Uterus (tissue), 4 donors: ENCODE measurements around the gene GUCD1. TPM values are rescaled to one million over a fixed set of nuclear protein-coding genes. Genes with fewer than 3 reads are reported as not detected.
"Not testable (repeated sequence)": the region's sequence is repeated elsewhere in the genome, so short reads cannot be mapped to it uniquely, and the experiment has no call there.

Experiments used
- DNase-seq, 2 donors: peaks; one replicate each; pipeline ENCODE4 v3.0.0-alpha.2; 2019 to 2020
- H3K27ac ChIP-seq, 2 donors: fragments of 200-600 bp; sonication (generic); 1 replicate in 1 of 2; 2 replicates in 1 of 2; pipeline ENCODE4 v1.5.1; 2016 to 2018
- H3K27me3 ChIP-seq, 2 donors: fragments of 200-600 bp; sonication (generic); one replicate each; pipeline ENCODE4 v1.5.1; 2018 to 2019; ENCODE audit warnings: control low read depth in 1 of 2
- H3K36me3 ChIP-seq, 2 donors: fragments of 200-600 bp; sonication (generic); one replicate each; pipeline ENCODE4 v1.5.1; 2019; ENCODE audit warnings: control low read depth in 1 of 2
- H3K4me1 ChIP-seq, 2 donors: fragments of 200-600 bp; sonication (generic); one replicate each; pipeline ENCODE4 v1.5.1; 2018 to 2019; ENCODE audit warnings: control low read depth in 1 of 2
- H3K4me3 ChIP-seq, 2 donors: fragments of 200-600 bp; sonication (generic); 1 replicate in 1 of 2; 2 replicates in 1 of 2; pipeline ENCODE4 v1.5.1; 2018 to 2019; ENCODE audit warnings: mild to moderate bottlenecking in 1 of 2
- H3K9me3 ChIP-seq, 2 donors: fragments of 200-600 bp; sonication (generic); one replicate each; pipeline ENCODE4 v1.5.1; 2019; ENCODE audit warnings: control low read depth in 1 of 2
- POLR2A ChIP-seq, 2 donors: fragments of 450-650 bp; IDR thresholded peaks; one replicate each; pipeline ENCODE4 v1.6.1; 2016; ENCODE audit warnings: antibody characterized with exemption in 2 of 2, mild to moderate bottlenecking in 1 of 2, moderate library complexity in 1 of 2
- intact Hi-C: fragments of 100-400 bp; cut with DNase I; formaldehyde crosslinking; loops from one replicate; pipeline ENCODE4 v1.15.1; 2023; ENCODE audit warnings: low total_unique reads
- total RNA-seq, 4 donors: library from RNA; depleted of rRNA in 3 of 4; stranded (reverse); fragments of >200 nt in 3 of 4; gene quantifications; one replicate each; pipeline versions ENCODE4 v1.1.0 to v1.2.4, GENCODE V29; 2014 to 2023
- TF ChIP-seq, protein P1 (sequence below), 4 experiments: fragments of 200-600 bp in 2 of 4; fragments of 450-650 bp in 2 of 4; sonication (generic) in 2 of 4; IDR thresholded peaks; one replicate each; pipeline ENCODE4 v1.5.1; 2016 to 2019; ENCODE audit warnings: antibody characterized with exemption in 4 of 4, mild to moderate bottlenecking in 2 of 4, moderate library complexity in 1 of 4
- donor health status: DM: yes; HTN: yes; CAD: no.

GUCD1 gene
- total RNA-seq, 4 donors from 2014 or later = 26.4 to 68.2 (median 44.9) TPM

DNA sequence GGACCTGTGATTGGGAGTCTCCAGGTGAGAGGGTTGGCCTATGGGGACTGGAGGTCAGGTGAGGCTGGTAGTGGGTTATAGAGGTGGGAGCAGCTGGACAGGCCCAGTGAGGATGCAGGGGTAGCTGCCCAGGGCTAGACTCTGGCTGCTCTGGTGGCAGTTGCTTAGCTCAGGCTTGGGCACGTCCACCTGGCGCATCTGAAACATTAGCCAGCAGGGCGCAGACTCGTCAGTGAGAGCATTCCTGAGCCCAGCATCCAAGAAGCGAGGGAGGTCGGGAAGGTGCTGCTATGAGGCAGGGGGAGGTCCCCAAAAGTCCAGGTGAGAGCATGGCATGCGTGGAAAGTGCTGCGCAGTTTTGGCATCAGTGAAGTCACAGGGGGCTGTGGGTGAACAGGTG is 44.6 kb upstream of the GUCD1 start:
- Histone ChIP-seq H3K27ac (no peak overlapping the region), H3K4me3 (no peak overlapping the region), H3K9me3 (no peaks in the 10 kb centered on the region), H3K4me1 (no peaks in the 10 kb centered on the region), H3K27me3 (no peaks in the 10 kb centered on the region), H3K36me3 (no peaks in the 10 kb centered on the region)
- intact Hi-C loops = no loop called here
- no peak for DNase-seq
- no peak for TF ChIP-seq POLR2A (IDR thresholded peaks at IDR 0.05)
- TF ChIP-seq, protein P1, sequence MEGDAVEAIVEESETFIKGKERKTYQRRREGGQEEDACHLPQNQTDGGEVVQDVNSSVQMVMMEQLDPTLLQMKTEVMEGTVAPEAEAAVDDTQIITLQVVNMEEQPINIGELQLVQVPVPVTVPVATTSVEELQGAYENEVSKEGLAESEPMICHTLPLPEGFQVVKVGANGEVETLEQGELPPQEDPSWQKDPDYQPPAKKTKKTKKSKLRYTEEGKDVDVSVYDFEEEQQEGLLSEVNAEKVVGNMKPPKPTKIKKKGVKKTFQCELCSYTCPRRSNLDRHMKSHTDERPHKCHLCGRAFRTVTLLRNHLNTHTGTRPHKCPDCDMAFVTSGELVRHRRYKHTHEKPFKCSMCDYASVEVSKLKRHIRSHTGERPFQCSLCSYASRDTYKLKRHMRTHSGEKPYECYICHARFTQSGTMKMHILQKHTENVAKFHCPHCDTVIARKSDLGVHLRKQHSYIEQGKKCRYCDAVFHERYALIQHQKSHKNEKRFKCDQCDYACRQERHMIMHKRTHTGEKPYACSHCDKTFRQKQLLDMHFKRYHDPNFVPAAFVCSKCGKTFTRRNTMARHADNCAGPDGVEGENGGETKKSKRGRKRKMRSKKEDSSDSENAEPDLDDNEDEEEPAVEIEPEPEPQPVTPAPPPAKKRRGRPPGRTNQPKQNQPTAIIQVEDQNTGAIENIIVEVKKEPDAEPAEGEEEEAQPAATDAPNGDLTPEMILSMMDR (IDR thresholded peaks at IDR 0.05) = no peak

DNA sequence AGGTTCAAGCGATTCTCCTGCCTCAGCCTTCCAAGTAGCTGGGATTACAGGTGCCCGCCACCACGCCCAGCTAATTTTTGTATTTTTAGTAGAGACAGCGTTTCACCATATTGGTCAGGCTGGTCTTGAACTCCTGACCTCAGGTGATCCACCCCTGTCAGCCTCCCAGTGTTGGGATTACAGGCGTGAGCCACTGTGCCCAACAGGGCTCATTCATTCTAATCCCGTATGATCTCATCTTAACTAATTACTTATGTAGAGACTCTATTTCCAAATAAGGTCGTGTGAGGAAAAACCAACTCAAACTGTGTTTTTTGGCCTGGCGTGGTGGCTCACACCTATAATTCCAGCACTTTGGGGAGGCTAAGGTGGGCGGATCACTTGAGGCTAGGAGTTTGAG is 42.1 kb upstream of the GUCD1 start:
- intact Hi-C loops, DNase-seq, H3K36me3 ChIP-seq, H3K27ac ChIP-seq, H3K4me1 ChIP-seq, H3K4me3 ChIP-seq, H3K9me3 ChIP-seq, H3K27me3 ChIP-seq: not testable (repeated sequence)

DNA sequence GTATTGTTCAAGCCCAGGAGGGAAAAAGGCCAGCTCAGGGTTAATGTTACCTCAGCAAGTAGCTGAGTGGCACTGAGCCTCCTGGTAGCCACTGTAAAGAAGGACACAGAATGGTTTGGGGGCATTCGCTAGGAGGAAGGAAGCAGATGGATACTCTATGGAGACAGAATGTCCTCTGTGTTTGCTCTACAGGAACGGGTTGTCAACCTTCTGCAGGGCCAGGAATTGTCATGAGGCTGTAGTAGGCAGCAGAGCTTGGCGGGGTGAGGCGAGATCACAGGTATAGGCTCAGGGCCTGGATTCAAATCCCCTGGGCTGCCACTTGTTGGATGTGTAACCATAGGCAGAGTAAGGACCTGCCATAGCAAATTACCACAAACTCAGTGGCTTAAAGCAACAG is 40.9 kb upstream of the GUCD1 start:
- no peaks in the 10 kb centered on the region for H3K4me1 ChIP-seq
- no peaks in the 10 kb centered on the region for H3K36me3 ChIP-seq
- H3K4me3 ChIP-seq = no peak overlapping the region
- TF ChIP-seq, protein P1 (IDR thresholded peaks at IDR 0.05) = no peak
- no peak for TF ChIP-seq POLR2A (IDR thresholded peaks at IDR 0.05)
- no peak for DNase-seq
- H3K9me3 ChIP-seq = no peaks in the 10 kb centered on the region
- H3K27ac ChIP-seq = no peak overlapping the region
- intact Hi-C loops = no loop called here
- H3K27me3 ChIP-seq = no peaks in the 10 kb centered on the region

DNA sequence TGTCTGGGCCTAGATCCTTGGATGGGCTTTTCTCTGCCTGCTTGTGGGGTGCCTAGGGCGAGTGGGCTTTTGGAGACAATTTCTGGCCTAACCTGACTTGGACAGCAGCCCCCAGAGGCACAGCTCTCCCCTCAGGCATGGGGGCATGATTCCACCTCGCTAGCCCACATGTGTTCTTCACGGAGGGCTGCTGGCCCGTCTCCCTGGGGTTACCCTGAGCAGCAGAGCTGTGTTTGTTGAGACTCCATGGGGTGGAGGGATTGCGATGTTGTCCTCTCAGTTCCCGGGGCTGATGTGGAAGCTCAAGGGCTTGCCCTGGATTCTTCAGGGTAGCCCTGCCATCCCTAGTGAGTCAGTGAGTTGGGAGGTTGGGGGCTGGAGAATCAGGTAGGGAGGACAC is 40.3 kb upstream of the GUCD1 start:
- no peaks in the 10 kb centered on the region for H3K9me3 ChIP-seq
- no peak for TF ChIP-seq POLR2A (IDR thresholded peaks at IDR 0.05)
- TF ChIP-seq, protein P1 (IDR thresholded peaks at IDR 0.05) = no peak
- H3K4me3 ChIP-seq = no peak overlapping the region
- no peak overlapping the region for H3K27ac ChIP-seq
- intact Hi-C loops = no loop called here
- H3K36me3 ChIP-seq = no peaks in the 10 kb centered on the region
- H3K27me3 ChIP-seq = no peaks in the 10 kb centered on the region
- no peaks in the 10 kb centered on the region for H3K4me1 ChIP-seq
- no peak for DNase-seq

DNA sequence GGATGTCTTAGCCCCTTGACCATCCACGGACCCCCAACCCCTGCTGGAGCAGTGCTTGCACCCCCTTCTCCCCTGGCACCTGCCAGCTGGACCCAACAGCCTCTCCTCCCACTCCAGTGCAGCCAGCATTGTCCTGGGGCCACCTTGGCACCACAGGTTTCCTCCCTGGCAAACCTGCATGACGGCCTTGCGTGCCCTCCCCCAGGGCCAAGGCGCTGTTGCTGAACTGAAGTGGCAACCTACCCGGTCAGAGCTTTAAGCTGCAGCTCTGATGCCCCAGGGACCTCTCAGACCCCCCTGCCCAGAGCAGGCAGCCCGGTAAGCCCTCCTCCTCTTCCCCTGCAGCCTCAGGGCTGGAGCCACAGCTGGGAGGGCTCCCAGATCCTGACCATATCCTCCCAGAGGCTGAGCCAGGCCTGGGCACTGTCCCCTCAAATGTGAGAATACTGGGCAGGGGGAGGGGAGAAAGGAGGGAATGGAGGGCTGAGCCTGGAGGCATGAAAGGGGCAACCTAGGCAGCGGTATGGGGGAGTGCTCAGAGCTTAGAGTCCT is 39.7 kb upstream of the GUCD1 start:
- Histone ChIP-seq H3K27ac (no peak overlapping the region), H3K27me3 (no peaks in the 10 kb centered on the region), H3K4me1 (no peaks in the 10 kb centered on the region), H3K9me3 (no peaks in the 10 kb centered on the region), H3K4me3 (no peak overlapping the region), H3K36me3 (no peaks in the 10 kb centered on the region)
- intact Hi-C loops = no loop called here
- no peak for DNase-seq
- TF ChIP-seq, protein P1 (IDR thresholded peaks at IDR 0.05) = no peak
- no peak for TF ChIP-seq POLR2A (IDR thresholded peaks at IDR 0.05)
